ENCODE data around the gene SLC19A1.

SLC19A1 gene

GRCh38 chr21:45514311-45515021 lies 27.8 kb downstream of the SLC19A1 start:
- ATAC-seq = no peak
- no peak overlapping the region for H3K27ac Mint-ChIP-seq
- no peaks in the 10 kb centered on the region for H3K27me3 Mint-ChIP-seq
- no peak overlapping the region for H3K4me3 Mint-ChIP-seq
- H3K9me3 Mint-ChIP-seq = peaks cover 19% of the 10 kb centered on the region
- H3K4me1 Mint-ChIP-seq = no peaks in the 10 kb centered on the region
- peaks cover 56% of the 10 kb centered on the region for H3K36me3 Mint-ChIP-seq

GRCh38 chr21:45513741-45514310 lies 28.4 kb downstream of the SLC19A1 start:
- Mint-ChIP-seq H3K4me1 (peaks cover under 1% of the 10 kb centered on the region), H3K9me3 (peaks cover 13% of the 10 kb centered on the region), H3K36me3 (peaks cover 50% of the 10 kb centered on the region), H3K27ac (no peak overlapping the region), H3K27me3 (no peaks in the 10 kb centered on the region), H3K4me3 (no peak overlapping the region)
- no peak for ATAC-seq

GRCh38 chr21:45513003-45513717 lies 29.1 kb downstream of the SLC19A1 start:
- peaks cover 43% of the 10 kb centered on the region for H3K36me3 Mint-ChIP-seq
- no peak overlapping the region for H3K4me3 Mint-ChIP-seq
- H3K9me3 Mint-ChIP-seq = peaks cover 7% of the 10 kb centered on the region
- H3K4me1 Mint-ChIP-seq = peaks cover 7% of the 10 kb centered on the region
- no peak for ATAC-seq
- H3K27ac Mint-ChIP-seq = no peak overlapping the region
- H3K27me3 Mint-ChIP-seq = no peaks in the 10 kb centered on the region

- no peaks in the 10 kb centered on the region for H3K27me3 Mint-ChIP-seq
- no peak overlapping the region for H3K4me3 Mint-ChIP-seq
- peaks cover 38% of the 10 kb centered on the region for H3K36me3 Mint-ChIP-seq
- peaks cover 2% of the 10 kb centered on the region for H3K9me3 Mint-ChIP-seq
- H3K27ac Mint-ChIP-seq = no peak overlapping the region
- H3K4me1 Mint-ChIP-seq = peaks cover 8% of the 10 kb centered on the region
- ATAC-seq = no peak
Observed at GRCh38 chr21:45512626-45513002, 29.6 kb downstream of the SLC19A1 start.

GRCh38 chr21:45511661-45512431 lies 30.4 kb downstream of the SLC19A1 start:
- no peak for ATAC-seq
- Mint-ChIP-seq H3K9me3 (no peaks in the 10 kb centered on the region), H3K27me3 (no peaks in the 10 kb centered on the region), H3K4me3 (no peak overlapping the region), H3K4me1 (peaks cover 8% of the 10 kb centered on the region), H3K36me3 (peaks cover 30% of the 10 kb centered on the region), H3K27ac (no peak overlapping the region)

GRCh38 chr21:45511007-45511406 lies 31.2 kb downstream of the SLC19A1 start:
- H3K4me1 Mint-ChIP-seq = peaks cover 8% of the 10 kb centered on the region
- no peak for ATAC-seq
- H3K4me3 Mint-ChIP-seq = no peak overlapping the region
- no peaks in the 10 kb centered on the region for H3K9me3 Mint-ChIP-seq
- H3K27me3 Mint-ChIP-seq = no peaks in the 10 kb centered on the region
- peaks cover 22% of the 10 kb centered on the region for H3K36me3 Mint-ChIP-seq
- no peak overlapping the region for H3K27ac Mint-ChIP-seq

GRCh38 chr21:45510466-45510955 lies 31.7 kb downstream of the SLC19A1 start:
- no peak for ATAC-seq
- H3K4me3 Mint-ChIP-seq = no peak overlapping the region
- H3K27ac Mint-ChIP-seq = no peak overlapping the region
- no peaks in the 10 kb centered on the region for H3K9me3 Mint-ChIP-seq
- peaks cover 8% of the 10 kb centered on the region for H3K4me1 Mint-ChIP-seq
- peaks cover 18% of the 10 kb centered on the region for H3K36me3 Mint-ChIP-seq
- no peaks in the 10 kb centered on the region for H3K27me3 Mint-ChIP-seq

GRCh38 chr21:45509566-45510465 lies 32.4 kb downstream of the SLC19A1 start:
- Mint-ChIP-seq H3K27me3 (no peaks in the 10 kb centered on the region), H3K27ac (no peak overlapping the region), H3K4me3 (no peak overlapping the region), H3K4me1 (peaks cover 8% of the 10 kb centered on the region), H3K36me3 (peaks cover 13% of the 10 kb centered on the region), H3K9me3 (no peaks in the 10 kb centered on the region)
- peak; percentile 17 for ATAC-seq

- no peak for ATAC-seq
- H3K4me3 Mint-ChIP-seq = no peak overlapping the region
- H3K27ac Mint-ChIP-seq = peak overlapping the region; percentile 5
- peaks cover 8% of the 10 kb centered on the region for H3K4me1 Mint-ChIP-seq
- H3K27me3 Mint-ChIP-seq = no peaks in the 10 kb centered on the region
- no peaks in the 10 kb centered on the region for H3K9me3 Mint-ChIP-seq
- H3K36me3 Mint-ChIP-seq = peaks cover 4% of the 10 kb centered on the region
Observed at GRCh38 chr21:45508607-45509565, 33.4 kb downstream of the SLC19A1 start.

- Mint-ChIP-seq H3K36me3 (no peaks in the 10 kb centered on the region), H3K9me3 (no peaks in the 10 kb centered on the region), H3K27me3 (no peaks in the 10 kb centered on the region), H3K4me3 (no peak overlapping the region), H3K4me1 (peaks cover 8% of the 10 kb centered on the region), H3K27ac (peak overlapping the region; percentile 5)
- no peak for ATAC-seq
Observed at GRCh38 chr21:45507888-45508508, 34.2 kb downstream of the SLC19A1 start.

GRCh38 chr21:45507523-45507875 lies 34.7 kb downstream of the SLC19A1 start:
- no peak for ATAC-seq
- H3K9me3 Mint-ChIP-seq = peaks cover 2% of the 10 kb centered on the region
- no peaks in the 10 kb centered on the region for H3K27me3 Mint-ChIP-seq
- peaks cover 8% of the 10 kb centered on the region for H3K4me1 Mint-ChIP-seq
- H3K36me3 Mint-ChIP-seq = no peaks in the 10 kb centered on the region
- H3K27ac Mint-ChIP-seq = no peak overlapping the region
- no peak overlapping the region for H3K4me3 Mint-ChIP-seq

- ATAC-seq = peak; percentile 31
- Mint-ChIP-seq H3K36me3 (no peaks in the 10 kb centered on the region), H3K4me1 (peaks cover 8% of the 10 kb centered on the region), H3K27ac (no peak overlapping the region), H3K9me3 (peaks cover 3% of the 10 kb centered on the region), H3K4me3 (no peak overlapping the region), H3K27me3 (no peaks in the 10 kb centered on the region)
Observed at GRCh38 chr21:45506836-45507522, 35.3 kb downstream of the SLC19A1 start.

All from stimulated activated memory B cell treated with anti-CD40 and anti-IgM and Interleukin-4, amounts not matched to agents 10 μg/mL and 1 μg/mL and 100 μg/mL, for 72 hours (primary cell).